HCT116 (cell line): ENCODE data around the gene ITGA1. TPM values are rescaled to one million over a fixed set of nuclear protein-coding genes. Genes with fewer than 3 reads are reported as not detected.

ENCODE experiments used
- ATAC-seq: fragments of 200-7000 bp; cut with Tn5 transposase; 2 replicates; pipeline ENCODE4 v1.9.1; 2020; ENCODE audit warnings: mild to moderate bottlenecking, moderate library complexity
- BruUV-seq: library from RNA; stranded (reverse); fragments of 400-500 nt; replicated peaks from 2 replicates; lab custom pipeline; 2021; lab: Mats Ljungman, UMichigan
- CTCF ChIA-PET: fragments of 300-600 bp; sonication (Branson Sonifier 250); formaldehyde crosslinking; loops from one replicate; lab custom pipeline; 2021; ENCODE audit warnings: antibody characterized with exemption; lab: Charles Lee
- POLR2A ChIA-PET: fragments of 300-600, 350-600 bp; sonication (Branson Sonifier 250); formaldehyde crosslinking; loops from one replicate; lab custom pipeline; 2021; ENCODE audit warnings: antibody characterized with exemption; lab: Charles Lee
- RAD21 ChIA-PET, 2 experiments: fragments of 300-600 bp; sonication (Branson Sonifier 250); formaldehyde crosslinking; loops; one replicate each; lab custom pipeline; 2023; ENCODE audit warnings: low total read pairs in 2 of 2; ENCODE audit not compliant: uncharacterized antibody in 2 of 2, unreplicated experiment in 2 of 2, low non-redundant PET in 1 of 2; lab: Charles Lee
- DNase-seq: peaks from one replicate; pipeline ENCODE4 v3.0.0-alpha.2; 2010; ENCODE audit warnings: low read depth, low spot score
- H2AFZ ChIP-seq: fragments of 200-600 bp; shearing (Covaris generic), sonication (generic); 2 replicates; pipeline ENCODE4 v1.6.1; 2017; ENCODE audit warnings: low read depth, mixed run types, mixed read lengths, antibody characterized with exemption, low read length; ENCODE audit not compliant: poor library complexity, severe bottlenecking
- H3K27ac ChIP-seq: 2 replicates; pipeline ENCODE4 v1.5.1; 2012; ENCODE audit warnings: low read depth, low read length
- H3K27me3 ChIP-seq: fragments of 200-600 bp; sonication (generic); 2 replicates; pipeline ENCODE4 v1.6.1; 2016; ENCODE audit warnings: mixed run types, low read length, mixed read lengths; ENCODE audit not compliant: insufficient read depth
- H3K36me3 ChIP-seq, 2 experiments: fragments of 200-500 bp in 1 of 2; fragments of 200-600 bp in 1 of 2; sonication (Bioruptor generic) in 1 of 2; sonication (generic) in 1 of 2; 2 replicates each; pipeline versions ENCODE4 v1.5.1 to v1.6.1; 2014 to 2016; ENCODE audit warnings: low read length in 2 of 2, inconsistent platforms in 1 of 2, mixed read lengths in 1 of 2, mixed run types in 1 of 2; ENCODE audit not compliant: insufficient read depth in 2 of 2, control insufficient read depth in 1 of 2
- H3K4me1 ChIP-seq, 2 experiments: fragments of 200-600 bp in 1 of 2; sonication (generic) in 1 of 2; 2 replicates each; pipeline versions ENCODE4 v1.5.1 to v1.6.1; 2012 to 2017; ENCODE audit warnings: low read length in 2 of 2, inconsistent platforms in 1 of 2, mild to moderate bottlenecking in 1 of 2, mixed read lengths in 1 of 2, mixed run types in 1 of 2, moderate library complexity in 1 of 2; ENCODE audit not compliant: insufficient read depth in 2 of 2, control insufficient read depth in 1 of 2
- H3K4me2 ChIP-seq: fragments of 200-600 bp; sonication (generic); 2 replicates; pipeline ENCODE4 v1.6.1; 2017; ENCODE audit warnings: mixed run types, low read length, mixed read lengths
- H3K4me3 ChIP-seq, 2 experiments: fragments of 200-600 bp in 1 of 2; sonication (generic) in 1 of 2; replicated peaks in 1 of 2; 2 replicates each; pipeline ENCODE4 v1.5.1; 2011 to 2016; ENCODE audit warnings: low read length in 2 of 2, control low read depth in 1 of 2, low read depth in 1 of 2, mild to moderate bottlenecking in 1 of 2, mixed read lengths in 1 of 2, mixed run types in 1 of 2
- H3K79me2 ChIP-seq: fragments of 200-600 bp; sonication (generic); 2 replicates; pipeline ENCODE4 v1.6.1; 2017; ENCODE audit warnings: mild to moderate bottlenecking, mixed run types, low read length, moderate library complexity, mixed read lengths; ENCODE audit not compliant: insufficient read depth
- H3K9ac ChIP-seq: fragments of 200-600 bp; sonication (generic); 2 replicates; pipeline ENCODE4 v1.6.1; 2016; ENCODE audit warnings: low read length, mixed read lengths
- H3K9me2 ChIP-seq: fragments of 200-600 bp; sonication (generic), shearing (Covaris generic); 2 replicates; pipeline ENCODE4 v1.6.1; 2017; ENCODE audit warnings: mixed run types, mild to moderate bottlenecking, moderate library complexity; ENCODE audit not compliant: insufficient read depth
- H3K9me3 ChIP-seq, 2 experiments: fragments of 200-500 bp in 1 of 2; fragments of 200-600 bp in 1 of 2; sonication (Bioruptor generic) in 1 of 2; sonication (generic) in 1 of 2; 2 replicates each; pipeline ENCODE4 v1.6.1; 2014 to 2017; ENCODE audit warnings: low read length in 2 of 2, mixed read lengths in 2 of 2, inconsistent platforms in 1 of 2, low read depth in 1 of 2, mild to moderate bottlenecking in 1 of 2, mixed run types in 1 of 2, moderate library complexity in 1 of 2; ENCODE audit not compliant: control insufficient read depth in 1 of 2, insufficient read depth in 1 of 2
- H4K20me1 ChIP-seq: fragments of 200-600 bp; sonication (generic), shearing (Covaris generic); 2 replicates; pipeline ENCODE4 v1.6.1; 2017; ENCODE audit warnings: mixed run types, mild to moderate bottlenecking, moderate library complexity; ENCODE audit not compliant: insufficient read depth
- CBX3 ChIP-seq: IDR thresholded peaks from 2 replicates; pipeline ENCODE4 v1.6.1; 2012; ENCODE audit warnings: low read depth
- CEBPB ChIP-seq: IDR thresholded peaks from 2 replicates; pipeline ENCODE4 v1.6.1; 2012; ENCODE audit warnings: low read depth
- EGR1 ChIP-seq: IDR thresholded peaks from 2 replicates; pipeline ENCODE4 v1.6.1; 2012; ENCODE audit warnings: low read depth
- ELF1 ChIP-seq: IDR thresholded peaks from 2 replicates; pipeline ENCODE4 v1.6.1; 2012; ENCODE audit warnings: low read depth, borderline replicate concordance
- EZH2 ChIP-seq: fragments of 200-600 bp; sonication (generic); IDR thresholded peaks from 2 replicates; pipeline ENCODE4 v1.6.1; 2017; ENCODE audit warnings: antibody characterized with exemption, mixed run types
- EZH2phosphoT487 ChIP-seq: fragments of 200-600 bp; IDR thresholded peaks from 2 replicates; pipeline ENCODE4 v1.6.1; 2018; ENCODE audit warnings: antibody characterized with exemption, borderline replicate concordance
- FOSL1 ChIP-seq: IDR thresholded peaks from 2 replicates; pipeline ENCODE4 v1.6.1; 2012; ENCODE audit warnings: low read depth
- JUND ChIP-seq: IDR thresholded peaks from 2 replicates; pipeline ENCODE4 v1.6.1; 2012
- POLR2A ChIP-seq: IDR thresholded peaks from 2 replicates; pipeline ENCODE4 v1.7.0; 2011; ENCODE audit warnings: borderline replicate concordance; ENCODE audit not compliant: insufficient read depth, insufficient read length; ENCODE audit errors: extremely low read depth
- POLR2AphosphoS5 ChIP-seq: IDR thresholded peaks from 2 replicates; pipeline ENCODE4 v1.6.1; 2011; ENCODE audit warnings: mild to moderate bottlenecking, low read depth, low read length, moderate library complexity
- RAD21 ChIP-seq: IDR thresholded peaks from 2 replicates; pipeline ENCODE4 v1.6.1; 2012; ENCODE audit warnings: low read depth, mild to moderate bottlenecking
- SIN3A ChIP-seq: IDR thresholded peaks from 2 replicates; pipeline ENCODE4 v1.6.1; 2012; ENCODE audit warnings: low read depth
- intact Hi-C: fragments of 100-400 bp; cut with micrococcal nuclease; formaldehyde crosslinking; loops from 2 replicates; pipeline ENCODE4 v1.10.0; 2022
- total RNA-seq: library from RNA; stranded (reverse); gene quantifications from one replicate; pipeline ENCODE4 v1.2.1, GENCODE V29; 2021; ENCODE audit not compliant: unreplicated experiment
- TF ChIP-seq, protein P1 (sequence below): IDR thresholded peaks from 2 replicates; pipeline ENCODE4 v1.6.1; 2012
- TF ChIP-seq, protein P2 (sequence below): IDR thresholded peaks from 2 replicates; pipeline ENCODE4 v1.6.1; 2012; ENCODE audit warnings: low read depth
- TF ChIP-seq, protein P3 (sequence below), 3 experiments: fragments of 200-600 bp in 1 of 3; sonication (generic) in 1 of 3; IDR thresholded peaks in 2 of 3; conservative IDR thresholded peaks in 1 of 3; 2 replicates each; pipeline ENCODE4 v1.5.1; 2012 to 2017; ENCODE audit warnings: low read depth in 2 of 3, low read length in 2 of 3, antibody characterized with exemption in 1 of 3, borderline replicate concordance in 1 of 3, control low read depth in 1 of 3, mild to moderate bottlenecking in 1 of 3, mixed read lengths in 1 of 3, mixed run types in 1 of 3, moderate library complexity in 1 of 3; ENCODE audit not compliant: insufficient read depth in 1 of 3

Gene ITGA1
- total RNA-seq, 1 experiment from 2014 or later = 1.8 TPM

DNA sequence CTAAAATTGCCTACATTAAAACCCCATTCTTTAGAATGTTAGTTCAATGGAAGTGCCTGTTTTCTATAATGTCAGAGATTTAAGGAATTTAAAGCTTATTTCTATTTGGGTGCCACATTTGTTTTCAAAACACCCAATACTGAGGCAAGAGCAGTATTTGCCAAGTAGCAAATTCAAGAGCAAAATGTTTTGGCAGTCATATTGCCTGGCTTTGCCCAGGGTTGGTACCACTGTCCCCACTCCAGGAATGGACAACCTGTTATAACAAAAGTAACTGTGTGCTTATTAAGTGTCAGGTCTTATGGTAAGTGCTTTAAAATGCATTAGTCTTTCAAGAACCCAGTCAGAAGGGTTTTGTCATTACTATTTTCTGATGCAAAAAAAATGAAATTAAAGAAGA lies 19.3 kb downstream of the ITGA1 start:
- H3K27me3 ChIP-seq = no peaks in the 10 kb centered on the region
- no TSS peak for BruUV-seq
- H3K9ac ChIP-seq = no peak overlapping the region
- RAD21 ChIA-PET = no interaction called here
- H3K27ac ChIP-seq = no peak overlapping the region
- H4K20me1 ChIP-seq = peaks cover 10% of the 10 kb centered on the region; the same call in 1 of the 2 replicates
- TF ChIP-seq EZH2 = no peak
- no peak for TF ChIP-seq JUND
- TF ChIP-seq, protein P1, sequence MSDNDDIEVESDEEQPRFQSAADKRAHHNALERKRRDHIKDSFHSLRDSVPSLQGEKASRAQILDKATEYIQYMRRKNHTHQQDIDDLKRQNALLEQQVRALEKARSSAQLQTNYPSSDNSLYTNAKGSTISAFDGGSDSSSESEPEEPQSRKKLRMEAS = no peak
- no peak for TF ChIP-seq POLR2A
- TF ChIP-seq EZH2phosphoT487 = no peak
- TF ChIP-seq CEBPB = no peak
- no peak for TF ChIP-seq FOSL1
- no peak for TF ChIP-seq POLR2AphosphoS5
- TF ChIP-seq, protein P2, sequence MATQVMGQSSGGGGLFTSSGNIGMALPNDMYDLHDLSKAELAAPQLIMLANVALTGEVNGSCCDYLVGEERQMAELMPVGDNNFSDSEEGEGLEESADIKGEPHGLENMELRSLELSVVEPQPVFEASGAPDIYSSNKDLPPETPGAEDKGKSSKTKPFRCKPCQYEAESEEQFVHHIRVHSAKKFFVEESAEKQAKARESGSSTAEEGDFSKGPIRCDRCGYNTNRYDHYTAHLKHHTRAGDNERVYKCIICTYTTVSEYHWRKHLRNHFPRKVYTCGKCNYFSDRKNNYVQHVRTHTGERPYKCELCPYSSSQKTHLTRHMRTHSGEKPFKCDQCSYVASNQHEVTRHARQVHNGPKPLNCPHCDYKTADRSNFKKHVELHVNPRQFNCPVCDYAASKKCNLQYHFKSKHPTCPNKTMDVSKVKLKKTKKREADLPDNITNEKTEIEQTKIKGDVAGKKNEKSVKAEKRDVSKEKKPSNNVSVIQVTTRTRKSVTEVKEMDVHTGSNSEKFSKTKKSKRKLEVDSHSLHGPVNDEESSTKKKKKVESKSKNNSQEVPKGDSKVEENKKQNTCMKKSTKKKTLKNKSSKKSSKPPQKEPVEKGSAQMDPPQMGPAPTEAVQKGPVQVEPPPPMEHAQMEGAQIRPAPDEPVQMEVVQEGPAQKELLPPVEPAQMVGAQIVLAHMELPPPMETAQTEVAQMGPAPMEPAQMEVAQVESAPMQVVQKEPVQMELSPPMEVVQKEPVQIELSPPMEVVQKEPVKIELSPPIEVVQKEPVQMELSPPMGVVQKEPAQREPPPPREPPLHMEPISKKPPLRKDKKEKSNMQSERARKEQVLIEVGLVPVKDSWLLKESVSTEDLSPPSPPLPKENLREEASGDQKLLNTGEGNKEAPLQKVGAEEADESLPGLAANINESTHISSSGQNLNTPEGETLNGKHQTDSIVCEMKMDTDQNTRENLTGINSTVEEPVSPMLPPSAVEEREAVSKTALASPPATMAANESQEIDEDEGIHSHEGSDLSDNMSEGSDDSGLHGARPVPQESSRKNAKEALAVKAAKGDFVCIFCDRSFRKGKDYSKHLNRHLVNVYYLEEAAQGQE = no peak
- no peak for TF ChIP-seq CBX3
- TF ChIP-seq SIN3A = no peak
- TF ChIP-seq, protein P3, sequence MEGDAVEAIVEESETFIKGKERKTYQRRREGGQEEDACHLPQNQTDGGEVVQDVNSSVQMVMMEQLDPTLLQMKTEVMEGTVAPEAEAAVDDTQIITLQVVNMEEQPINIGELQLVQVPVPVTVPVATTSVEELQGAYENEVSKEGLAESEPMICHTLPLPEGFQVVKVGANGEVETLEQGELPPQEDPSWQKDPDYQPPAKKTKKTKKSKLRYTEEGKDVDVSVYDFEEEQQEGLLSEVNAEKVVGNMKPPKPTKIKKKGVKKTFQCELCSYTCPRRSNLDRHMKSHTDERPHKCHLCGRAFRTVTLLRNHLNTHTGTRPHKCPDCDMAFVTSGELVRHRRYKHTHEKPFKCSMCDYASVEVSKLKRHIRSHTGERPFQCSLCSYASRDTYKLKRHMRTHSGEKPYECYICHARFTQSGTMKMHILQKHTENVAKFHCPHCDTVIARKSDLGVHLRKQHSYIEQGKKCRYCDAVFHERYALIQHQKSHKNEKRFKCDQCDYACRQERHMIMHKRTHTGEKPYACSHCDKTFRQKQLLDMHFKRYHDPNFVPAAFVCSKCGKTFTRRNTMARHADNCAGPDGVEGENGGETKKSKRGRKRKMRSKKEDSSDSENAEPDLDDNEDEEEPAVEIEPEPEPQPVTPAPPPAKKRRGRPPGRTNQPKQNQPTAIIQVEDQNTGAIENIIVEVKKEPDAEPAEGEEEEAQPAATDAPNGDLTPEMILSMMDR (IDR thresholded peaks at IDR 0.05 in 2 of 3, conservative IDR thresholded peaks at IDR 0.05 in 1 of 3; ENCODE audit: borderline replicate concordance in 1 of 3, insufficient read depth in 1 of 3, low read depth in 2 of 3, low read length in 2 of 3) = no peak
- TF ChIP-seq ELF1 = no peak
- no peak for TF ChIP-seq EGR1
- no peak for TF ChIP-seq RAD21
- TF ChIP-seq, all 23 proteins: peak for 0
- ChIA-PET CTCF (no interaction called here), POLR2A (no interaction called here)
- H3K9me3 ChIP-seq = no peaks in the 10 kb centered on the region
- no peak overlapping the region for H2AFZ ChIP-seq
- ATAC-seq = no peak
- peaks cover 28% of the 10 kb centered on the region for H3K79me2 ChIP-seq
- peaks cover 12 to 19% of the 10 kb centered on the region in 2 experiments for H3K36me3 ChIP-seq
- intact Hi-C loops = no loop called here
- H3K4me2 ChIP-seq = no peak overlapping the region
- peaks cover 0 to 17% of the 10 kb centered on the region in 2 experiments; a peak in 2 of 4 replicates for H3K4me1 ChIP-seq
- no peak overlapping the region for H3K4me3 ChIP-seq
- DNase-seq = no peak
- no peaks in the 10 kb centered on the region for H3K9me2 ChIP-seq
